HG03457 (cell line): ENCODE measurements around the gene C2CD4B.

Source experiments
- ATAC-seq: cut with Tn5 transposase; IDR thresholded peaks from one replicate; pipeline ENCODE4 v1.9.1; 2021; ENCODE audit warnings: moderate number of reproducible peaks; ENCODE audit not compliant: unreplicated experiment

The C2CD4B gene

GRCh38 chr15:62119874-62120273 lies 45.2 kb downstream of the C2CD4B start:
- ATAC-seq, result no peak

- ATAC-seq, result no peak
These were observed 45.7 kb downstream of the C2CD4B start for GRCh38 chr15:62119227-62119864.

- ATAC-seq, result no peak
These were observed 46.4 kb downstream of the C2CD4B start for GRCh38 chr15:62118520-62119226.

GRCh38 chr15:62115847-62116246 lies 49.2 kb downstream of the C2CD4B start:
- ATAC-seq, result no peak
